ENCODE data around the gene TKFC. TPM values are rescaled to one million over a fixed set of nuclear protein-coding genes. Genes with fewer than 3 reads are reported as not detected.

The TKFC gene
- 12.3 TPM for total RNA-seq
- long read RNA-seq, full-length matches to known transcripts = 10 of 14 reads
- long read RNA-seq, partial matches to known transcripts = 2 of 14 reads
- long read RNA-seq, other reads (novel, unspliced or antisense) = 2 of 14 reads

- intact Hi-C loops (cut with DNase I) = loop anchor here (5.0 kb wide), 1 partner anchor 99 kb away; the partner anchor contains the start of gene SDHAF2
- DNase-seq (ENCODE audit: missing footprints) (peak; percentile 98), ATAC-seq (peak; percentile 97)
These were observed at the start of gene TKFC, which contains the start of gene DDB1 for GRCh38 chr11:61332797-61333549. Gene TKFC, plus strand, starts transcription at chr11:61333228. Its CDS starts 1,501 bp downstream, at chr11:61334729. Gene DDB1, minus strand, starts transcription at chr11:61333105. Its CDS starts 137 bp downstream, at chr11:61332968.

- intact Hi-C loops (cut with DNase I) = no loop called here
- DNase-seq (ENCODE audit: missing footprints) (no peak), ATAC-seq (no peak)
These were observed 49.4 kb upstream of the TKFC start for GRCh38 chr11:61283613-61284012.

- no peak for ATAC-seq
- intact Hi-C loops (cut with DNase I) = no loop called here
These were observed 45.6 kb upstream of the TKFC start for GRCh38 chr11:61287338-61287977.

GRCh38 chr11:61290905-61291690 is 41.9 kb upstream of the TKFC start:
- intact Hi-C loops (cut with DNase I) = no loop called here
- ATAC-seq (no peak), DNase-seq (ENCODE audit: missing footprints) (no peak)

More at GRCh38 chr11:61287338-61287977, 45.6 kb upstream of the TKFC start:
- no peak for DNase-seq (ENCODE audit: missing footprints)

- no peak for DNase-seq (ENCODE audit: missing footprints)
- intact Hi-C loops (cut with DNase I) = no loop called here
- ATAC-seq = no peak
These were observed 40.7 kb upstream of the TKFC start for GRCh38 chr11:61292356-61292755.

GRCh38 chr11:61293867-61294716 is 38.9 kb upstream of the TKFC start:
- DNase-seq (ENCODE audit: missing footprints) (peak; percentile 74), ATAC-seq (peak; percentile 60)
- intact Hi-C loops (cut with DNase I) = no loop called here

- intact Hi-C loops (cut with DNase I) = no loop called here
- DNase-seq (ENCODE audit: missing footprints) = peak; percentile 78
These were observed 38.1 kb upstream of the TKFC start, which contains the start of gene VWCE for GRCh38 chr11:61294717-61295595. Gene VWCE, minus strand, starts transcription at chr11:61295316. Its CDS starts 279 bp downstream, at chr11:61295037.

GRCh38 chr11:61295596-61295926 is 37.5 kb upstream of the TKFC start:
- ATAC-seq (no peak), DNase-seq (ENCODE audit: missing footprints) (no peak)
- intact Hi-C loops (cut with DNase I) = no loop called here

More at GRCh38 chr11:61294717-61295595, 38.1 kb upstream of the TKFC start, which contains the start of gene VWCE:
- peak; percentile 59 for ATAC-seq

GRCh38 chr11:61297341-61297740 is 35.7 kb upstream of the TKFC start:
- intact Hi-C loops (cut with DNase I) = no loop called here
- DNase-seq (ENCODE audit: missing footprints) (no peak), ATAC-seq (no peak)

GRCh38 chr11:61297746-61298145 is 35.3 kb upstream of the TKFC start:
- peak; percentile 50 for ATAC-seq
- intact Hi-C loops (cut with DNase I) = no loop called here
- DNase-seq (ENCODE audit: missing footprints) = no peak

GRCh38 chr11:61298663-61299244 is 34.3 kb upstream of the TKFC start:
- intact Hi-C loops (cut with DNase I) = no loop called here
- ATAC-seq = no peak
- DNase-seq (ENCODE audit: missing footprints) = no peak

GRCh38 chr11:61302550-61302949 is 30.5 kb upstream of the TKFC start:
- ATAC-seq (no peak), DNase-seq (ENCODE audit: missing footprints) (no peak)
- intact Hi-C loops (cut with DNase I) = no loop called here

GRCh38 chr11:61303725-61304124 is 29.3 kb upstream of the TKFC start:
- ATAC-seq (no peak), DNase-seq (ENCODE audit: missing footprints) (no peak)
- intact Hi-C loops (cut with DNase I) = no loop called here

GRCh38 chr11:61305417-61305816 is 27.6 kb upstream of the TKFC start:
- ATAC-seq = no peak
- intact Hi-C loops (cut with DNase I) = no loop called here

GRCh38 chr11:61306221-61306620 is 26.8 kb upstream of the TKFC start:
- intact Hi-C loops (cut with DNase I) = no loop called here
- ATAC-seq (no peak), DNase-seq (ENCODE audit: missing footprints) (no peak)

More at GRCh38 chr11:61305417-61305816, 27.6 kb upstream of the TKFC start:
- DNase-seq (ENCODE audit: missing footprints) = no peak

- DNase-seq (ENCODE audit: missing footprints) (no peak), ATAC-seq (no peak)
- intact Hi-C loops (cut with DNase I) = no loop called here
These were observed 25.7 kb upstream of the TKFC start for GRCh38 chr11:61307354-61307753.

GRCh38 chr11:61309141-61309540 is 23.9 kb upstream of the TKFC start:
- ATAC-seq (no peak), DNase-seq (ENCODE audit: missing footprints) (no peak)
- intact Hi-C loops (cut with DNase I) = no loop called here

All from Right ventricle myocardium inferior (tissue), 1 donor.